ENCODE data around the gene PATE2. TPM values are rescaled to one million over a fixed set of nuclear protein-coding genes. Genes with fewer than 3 reads are reported as not detected.

The PATE2 gene
- total and polyA plus RNA-seq, 2 of the 4 experiments (the other 2 are of a cell fraction): not detected

DNA sequence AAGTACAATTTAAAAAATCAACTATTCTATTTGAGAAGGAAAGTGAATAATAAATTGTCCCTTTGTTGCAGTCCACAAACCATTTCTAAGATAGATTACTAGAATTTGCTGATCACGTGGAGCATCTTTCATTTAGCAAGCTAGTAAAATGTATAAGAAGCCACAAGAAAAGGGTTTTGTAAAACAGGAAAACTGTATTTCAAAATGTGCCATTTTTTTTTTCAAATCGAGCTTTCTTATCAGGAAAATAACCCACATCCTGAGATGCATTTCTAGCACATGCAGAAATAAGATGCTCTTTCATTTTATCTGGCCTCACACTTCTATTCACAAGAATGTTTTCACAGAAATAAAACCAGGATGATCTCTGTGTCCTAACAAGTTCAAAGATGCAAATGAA is 6.0 kb upstream of the PATE2 start:
- Histone ChIP-seq H3K4me2 (ENCODE audit: low read depth, low read length) (no peak overlapping the region), H2BK120ac (ENCODE audit: low read depth, low read length) (no peak overlapping the region), H3K79me1 (ENCODE audit: low read depth in 1 of 2, low read length in 2 of 2) (no peaks in the 10 kb centered on the region), H2AK5ac (ENCODE audit: low read depth, low read length) (no peak overlapping the region), H2BK15ac (ENCODE audit: low read depth, low read length) (no peak overlapping the region), H3K14ac (replicated peaks; ENCODE audit: low read depth, low read length) (no peak overlapping the region), H3K4me1 (ENCODE audit: control insufficient read depth, insufficient read depth, low read length) (no peaks in the 10 kb centered on the region), H3K27me3 (ENCODE audit: control insufficient read depth, insufficient read depth, low read length) (no peaks in the 10 kb centered on the region), H4K20me1 (ENCODE audit: insufficient read depth, low read length) (no peaks in the 10 kb centered on the region), H3K56ac (ENCODE audit: extremely low read depth, insufficient read depth, low read length) (no peak overlapping the region), H3K4ac (ENCODE audit: low read depth, low read length) (no peak overlapping the region), H3K27ac (ENCODE audit: insufficient read depth, low read length) (no peak overlapping the region), H2AFZ (replicated peaks; ENCODE audit: low read length, poor library complexity) (no peak overlapping the region), H4K5ac (ENCODE audit: low read depth, low read length) (no peak overlapping the region), H4K91ac (ENCODE audit: insufficient read depth, low read depth, low read length) (no peak overlapping the region), H4K8ac (ENCODE audit: low read depth in 2 of 2, low read length in 2 of 2) (no peak overlapping the region), H3K4me3 (ENCODE audit: insufficient read depth, low read depth, low read length) (no peak overlapping the region), H3K9me3 (ENCODE audit: control insufficient read depth, insufficient read depth, low read length) (no peaks in the 10 kb centered on the region), H2BK20ac (ENCODE audit: low read depth, low read length) (no peak overlapping the region), H3K36me3 (ENCODE audit: control insufficient read depth, insufficient read depth, low read length) (no peaks in the 10 kb centered on the region), H3K18ac (ENCODE audit: low read depth, low read length) (no peak overlapping the region), H3K9me1 (ENCODE audit: insufficient read depth, low read length) (no peaks in the 10 kb centered on the region), H3K9ac (ENCODE audit: low read depth, low read length) (no peak overlapping the region), H2BK5ac (ENCODE audit: low read depth, low read length, poor library complexity, severe bottlenecking) (no peak overlapping the region), H2AK9ac (replicated peaks; ENCODE audit: low read depth, low read length, poor library complexity) (no peak overlapping the region), H3K23ac (ENCODE audit: low read depth, low read length) (no peak overlapping the region)
- intact Hi-C loops (cut with micrococcal nuclease) (no loop called here), dilution Hi-C loops (cut with HindIII; ENCODE audit: low sequenced_read_pairs, unreplicated experiment) (no loop called here), in situ Hi-C loops (cut with MboI; ENCODE audit: low sequenced_read_pairs) (no loop called here)
- ATAC-seq (ENCODE audit: low read depth) (no peak), DNase-seq (no peak)
- ChIA-PET POLR2A (ENCODE audit: unreplicated experiment) (no interaction called here), CTCF (interaction anchor here (0.7 kb wide), 1 partner anchor 172 kb away, joined by 3 read pairs; no protein-coding TSS in a partner anchor)
- TF ChIP-seq POLR2A (IDR thresholded peaks at IDR 0.05; ENCODE audit: low read depth, low read length) (no peak), MAFK (IDR thresholded peaks at IDR 0.05; ENCODE audit: low read depth, low read length) (no peak), RFX5 (IDR thresholded peaks at IDR 0.05; ENCODE audit: low read depth, low read length) (no peak), NFE2L2 (IDR thresholded peaks at IDR 0.05; ENCODE audit: low read depth, low read length) (no peak), CEBPB (IDR thresholded peaks at IDR 0.05; ENCODE audit: low read depth, low read length) (no peak), MAZ (IDR thresholded peaks at IDR 0.05; ENCODE audit: borderline replicate concordance, low read depth, low read length) (no peak), FOS (IDR thresholded peaks at IDR 0.05; ENCODE audit: low read depth, low read length) (no peak), SMC3 (IDR thresholded peaks at IDR 0.05; ENCODE audit: low read depth, low read length) (no peak), CHD1 (IDR thresholded peaks at IDR 0.05; ENCODE audit: low read depth, low read length) (no peak), RCOR1 (IDR thresholded peaks at IDR 0.05; ENCODE audit: insufficient replicate concordance, low read length) (no peak), RAD21 (IDR thresholded peaks at IDR 0.05; ENCODE audit: low read length) (no peak), MXI1 (IDR thresholded peaks at IDR 0.05; ENCODE audit: borderline replicate concordance, low read depth, low read length) (no peak), BHLHE40 (IDR thresholded peaks at IDR 0.05; ENCODE audit: low read depth, low read length) (no peak)
- TF ChIP-seq, protein P1, sequence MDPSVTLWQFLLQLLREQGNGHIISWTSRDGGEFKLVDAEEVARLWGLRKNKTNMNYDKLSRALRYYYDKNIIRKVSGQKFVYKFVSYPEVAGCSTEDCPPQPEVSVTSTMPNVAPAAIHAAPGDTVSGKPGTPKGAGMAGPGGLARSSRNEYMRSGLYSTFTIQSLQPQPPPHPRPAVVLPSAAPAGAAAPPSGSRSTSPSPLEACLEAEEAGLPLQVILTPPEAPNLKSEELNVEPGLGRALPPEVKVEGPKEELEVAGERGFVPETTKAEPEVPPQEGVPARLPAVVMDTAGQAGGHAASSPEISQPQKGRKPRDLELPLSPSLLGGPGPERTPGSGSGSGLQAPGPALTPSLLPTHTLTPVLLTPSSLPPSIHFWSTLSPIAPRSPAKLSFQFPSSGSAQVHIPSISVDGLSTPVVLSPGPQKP (IDR thresholded peaks at IDR 0.05; ENCODE audit: borderline replicate concordance, low read depth, low read length): no peak
- TF ChIP-seq, protein P2, sequence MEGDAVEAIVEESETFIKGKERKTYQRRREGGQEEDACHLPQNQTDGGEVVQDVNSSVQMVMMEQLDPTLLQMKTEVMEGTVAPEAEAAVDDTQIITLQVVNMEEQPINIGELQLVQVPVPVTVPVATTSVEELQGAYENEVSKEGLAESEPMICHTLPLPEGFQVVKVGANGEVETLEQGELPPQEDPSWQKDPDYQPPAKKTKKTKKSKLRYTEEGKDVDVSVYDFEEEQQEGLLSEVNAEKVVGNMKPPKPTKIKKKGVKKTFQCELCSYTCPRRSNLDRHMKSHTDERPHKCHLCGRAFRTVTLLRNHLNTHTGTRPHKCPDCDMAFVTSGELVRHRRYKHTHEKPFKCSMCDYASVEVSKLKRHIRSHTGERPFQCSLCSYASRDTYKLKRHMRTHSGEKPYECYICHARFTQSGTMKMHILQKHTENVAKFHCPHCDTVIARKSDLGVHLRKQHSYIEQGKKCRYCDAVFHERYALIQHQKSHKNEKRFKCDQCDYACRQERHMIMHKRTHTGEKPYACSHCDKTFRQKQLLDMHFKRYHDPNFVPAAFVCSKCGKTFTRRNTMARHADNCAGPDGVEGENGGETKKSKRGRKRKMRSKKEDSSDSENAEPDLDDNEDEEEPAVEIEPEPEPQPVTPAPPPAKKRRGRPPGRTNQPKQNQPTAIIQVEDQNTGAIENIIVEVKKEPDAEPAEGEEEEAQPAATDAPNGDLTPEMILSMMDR (conservative IDR thresholded peaks at IDR 0.05; ENCODE audit: low read depth, low read length): no peak
- TF ChIP-seq, protein P3, sequence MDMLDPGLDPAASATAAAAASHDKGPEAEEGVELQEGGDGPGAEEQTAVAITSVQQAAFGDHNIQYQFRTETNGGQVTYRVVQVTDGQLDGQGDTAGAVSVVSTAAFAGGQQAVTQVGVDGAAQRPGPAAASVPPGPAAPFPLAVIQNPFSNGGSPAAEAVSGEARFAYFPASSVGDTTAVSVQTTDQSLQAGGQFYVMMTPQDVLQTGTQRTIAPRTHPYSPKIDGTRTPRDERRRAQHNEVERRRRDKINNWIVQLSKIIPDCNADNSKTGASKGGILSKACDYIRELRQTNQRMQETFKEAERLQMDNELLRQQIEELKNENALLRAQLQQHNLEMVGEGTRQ (IDR thresholded peaks at IDR 0.05; ENCODE audit: low read depth, low read length): no peak
- no CpG with 5 or more reads among the region's 2 CpGs for WGBS, 2 experiments (ENCODE audit: extremely low coverage in 2 of 2, insufficient read length in 1 of 2)
- no TSS peak for BruUV-seq (replicated peaks)
